Neural progenitor cell (in vitro differentiated cells): ENCODE results near the gene TENT4A.

Source experiments
- EZH2 ChIP-seq: fragments of 200-600 bp; sonication (generic); IDR thresholded peaks from 2 replicates; pipeline ENCODE4 v1.6.1; 2017; ENCODE audit warnings: antibody characterized with exemption, mild to moderate bottlenecking, moderate library complexity
- EZH2phosphoT487 ChIP-seq: fragments of 200-600 bp; sonication (generic); IDR thresholded peaks from 2 replicates; pipeline ENCODE4 v1.6.1; 2017; ENCODE audit warnings: antibody characterized with exemption
- TF ChIP-seq, protein P1 (sequence below): fragments of 200-600 bp; sonication (generic); IDR thresholded peaks from 2 replicates; pipeline ENCODE4 v1.5.1; 2017; ENCODE audit warnings: antibody characterized with exemption, mild to moderate bottlenecking

DNA sequence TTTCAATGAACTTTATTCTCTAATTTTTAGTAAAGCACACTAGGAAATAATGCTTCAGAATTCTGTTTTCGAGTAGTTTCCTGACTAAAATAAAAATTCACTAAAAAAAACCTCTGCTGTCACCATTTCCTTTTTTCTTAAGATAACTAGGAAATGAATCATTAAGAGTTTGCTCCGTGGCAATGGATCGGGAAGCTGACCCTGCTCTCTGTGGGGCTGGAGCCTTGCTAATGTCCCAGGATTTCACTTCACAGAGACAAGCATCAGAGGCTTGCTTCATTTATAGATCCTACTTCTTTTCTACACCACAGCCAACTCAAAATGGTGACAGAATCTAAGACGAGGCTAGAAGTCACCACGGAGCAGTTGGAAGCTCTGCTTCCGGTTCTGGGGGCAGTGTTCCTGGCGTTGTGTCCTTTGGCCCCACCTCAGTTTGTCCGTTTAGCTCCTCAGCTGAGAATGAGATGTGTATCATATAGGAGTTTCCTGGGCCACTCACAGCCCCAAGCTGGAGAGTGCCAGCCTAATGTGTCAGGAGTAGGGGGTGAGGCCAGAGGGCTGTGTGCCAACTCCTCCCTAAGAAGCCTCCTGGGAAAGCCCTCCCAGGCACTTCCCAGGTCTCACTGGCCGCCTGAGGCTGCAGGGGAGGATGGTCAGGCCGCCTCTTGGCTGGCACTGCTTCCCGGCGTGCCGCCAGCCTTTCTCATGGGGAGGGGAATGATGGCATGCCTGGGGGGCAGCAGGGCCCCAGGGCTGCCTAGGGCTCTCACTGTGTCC lies 19.6 kb downstream of the TENT4A start:
- TF ChIP-seq, protein P1, sequence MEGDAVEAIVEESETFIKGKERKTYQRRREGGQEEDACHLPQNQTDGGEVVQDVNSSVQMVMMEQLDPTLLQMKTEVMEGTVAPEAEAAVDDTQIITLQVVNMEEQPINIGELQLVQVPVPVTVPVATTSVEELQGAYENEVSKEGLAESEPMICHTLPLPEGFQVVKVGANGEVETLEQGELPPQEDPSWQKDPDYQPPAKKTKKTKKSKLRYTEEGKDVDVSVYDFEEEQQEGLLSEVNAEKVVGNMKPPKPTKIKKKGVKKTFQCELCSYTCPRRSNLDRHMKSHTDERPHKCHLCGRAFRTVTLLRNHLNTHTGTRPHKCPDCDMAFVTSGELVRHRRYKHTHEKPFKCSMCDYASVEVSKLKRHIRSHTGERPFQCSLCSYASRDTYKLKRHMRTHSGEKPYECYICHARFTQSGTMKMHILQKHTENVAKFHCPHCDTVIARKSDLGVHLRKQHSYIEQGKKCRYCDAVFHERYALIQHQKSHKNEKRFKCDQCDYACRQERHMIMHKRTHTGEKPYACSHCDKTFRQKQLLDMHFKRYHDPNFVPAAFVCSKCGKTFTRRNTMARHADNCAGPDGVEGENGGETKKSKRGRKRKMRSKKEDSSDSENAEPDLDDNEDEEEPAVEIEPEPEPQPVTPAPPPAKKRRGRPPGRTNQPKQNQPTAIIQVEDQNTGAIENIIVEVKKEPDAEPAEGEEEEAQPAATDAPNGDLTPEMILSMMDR = no peak
- TF ChIP-seq EZH2phosphoT487 (no peak), EZH2 (no peak)
